Upper lobe of left lung (tissue), 6 donors: ENCODE results near the gene TRAF5. TPM values are rescaled to one million over a fixed set of nuclear protein-coding genes. Genes with fewer than 3 reads are reported as not detected.
A peak's percentile ranks its signal among the peaks of the same experiment; 100 is the strongest.

Experiments used
- ATAC-seq, 2 donors: fragments of 200-7000 bp; cut with Tn5 transposase; one replicate each; pipeline ENCODE4 v1.9.1; 2022; ENCODE audit warnings: mild to moderate bottlenecking in 2 of 2, moderate library complexity in 2 of 2; ENCODE audit not compliant: low FRiP score in 2 of 2
- DNase-seq, 2 donors: peaks; one replicate each; pipeline ENCODE4 v3.0.0-alpha.2; 2019 to 2020
- H3K27ac ChIP-seq, 4 donors: fragments of 200-600 bp; sonication (generic); one replicate each; pipeline ENCODE4 v1.5.1; 2016 to 2019
- H3K27me3 ChIP-seq, 4 donors: fragments of 200-600 bp; sonication (generic); one replicate each; pipeline ENCODE4 v1.5.1; 2017 to 2019
- H3K36me3 ChIP-seq, 4 donors: fragments of 200-600 bp; sonication (generic); one replicate each; pipeline ENCODE4 v1.5.1; 2016 to 2019
- H3K4me1 ChIP-seq, 4 donors: fragments of 200-600 bp; sonication (generic); one replicate each; pipeline ENCODE4 v1.5.1; 2018 to 2019
- H3K4me3 ChIP-seq, 4 donors: fragments of 200-600 bp; sonication (generic); one replicate each; pipeline ENCODE4 v1.5.1; 2017 to 2019; ENCODE audit warnings: mild to moderate bottlenecking in 2 of 4, moderate library complexity in 1 of 4
- H3K9me3 ChIP-seq, 4 donors: fragments of 200-600 bp; sonication (generic); one replicate each; pipeline ENCODE4 v1.5.1; 2018 to 2019
- CTCF ChIP-seq, 6 experiments: fragments of 450-650 bp in 4 of 6; fragments of 200-600 bp in 2 of 6; sonication (generic) in 2 of 6; IDR thresholded peaks; one replicate each; pipeline ENCODE4 v1.5.1; 2016 to 2019; ENCODE audit warnings: antibody characterized with exemption in 6 of 6
- EP300 ChIP-seq, 4 donors: sonication (generic); formaldehyde crosslinking; IDR thresholded peaks; one replicate each; pipeline ENCODE4 v1.5.1; 2017; ENCODE audit warnings: antibody characterized with exemption in 4 of 4, control low read depth in 2 of 4
- POLR2A ChIP-seq, 4 donors: fragments of 450-650 bp; IDR thresholded peaks; one replicate each; pipeline ENCODE4 v1.5.1; 2016 to 2017; ENCODE audit warnings: antibody characterized with exemption in 4 of 4, mild to moderate bottlenecking in 2 of 4
- POLR2AphosphoS5 ChIP-seq, 2 donors: sonication (generic); formaldehyde crosslinking; IDR thresholded peaks; one replicate each; pipeline ENCODE4 v1.5.1; 2017; ENCODE audit warnings: antibody characterized with exemption in 2 of 2
- WGBS, 2 donors: methylation state at CpG; one replicate each; pipeline ENCODE4 v1.1.5; 2017 to 2018; 5-methylcytosine and 5-hydroxymethylcytosine counted together
- total RNA-seq, 6 donors: library from RNA; depleted of rRNA in 4 of 6; stranded (reverse); fragments of >200 nt in 4 of 6; gene quantifications; one replicate each; pipeline versions ENCODE4 v1.1.0 to v1.2.1, GENCODE V29; 2016 to 2021
- donor health status: DM: no; HTN: no; CAD: no; lungs with moderate emphysema.
- donor health status: DM: no; HTN: yes; CAD: no; lungs with severe emphysema.

Gene TRAF5
- 10 to 100 TPM in 3 of 6 donors, 1 to 10 TPM in 3; 4.6 to 13.6 (median 9.5) TPM for total RNA-seq

GRCh38 chr1:211326528-211327345, at the start of gene TRAF5:
TSS of gene TRAF5 (plus strand) at chr1:211326833. CDS start at chr1:211353240, 26,407 bp downstream.
- no peaks in the 10 kb centered on the region for H3K36me3 ChIP-seq
- no peaks in the 10 kb centered on the region for H3K27me3 ChIP-seq
- DNase-seq (peak; percentile 36 to 94), ATAC-seq (peak in 1 of 2 donors; percentile 89)
- H3K27ac ChIP-seq: peak within 1 kb of the TSS; percentile 62 to 87 (median 80)
- no peaks in the 10 kb centered on the region for H3K9me3 ChIP-seq
- TF ChIP-seq POLR2AphosphoS5 (IDR thresholded peaks at IDR 0.05) (no peak), POLR2A (IDR thresholded peaks at IDR 0.05) (peak in 1 of 4 donors; percentile 17)
- 0% methylated on average over 8 to 29 of the region's 91 CpGs for WGBS, 2 donors
- H3K4me1 ChIP-seq: peaks cover 10 to 24% (median 11%) of the 10 kb centered on the region in 4 donors
- peak within 1 kb of the TSS; percentile 73 to 90 (median 80) for H3K4me3 ChIP-seq

GRCh38 chr1:211279340-211279739, 47.3 kb upstream of the TRAF5 start:
- Histone ChIP-seq H3K27me3 (no peaks in the 10 kb centered on the region), H3K36me3 (peaks cover 14 to 95% (median 29%) of the 10 kb centered on the region in 4 donors), H3K27ac (no peak overlapping the region), H3K4me3 (no peak overlapping the region), H3K4me1 (peaks cover 0 to 9% (median 4%) of the 10 kb centered on the region in 4 donors), H3K9me3 (no peaks in the 10 kb centered on the region)
- TF ChIP-seq POLR2AphosphoS5 (IDR thresholded peaks at IDR 0.05): no peak
- TF ChIP-seq EP300 (IDR thresholded peaks at IDR 0.05): no peak
- no peak for TF ChIP-seq CTCF (IDR thresholded peaks at IDR 0.05)
- no peak for TF ChIP-seq POLR2A (IDR thresholded peaks at IDR 0.05)
- DNase-seq (no peak), ATAC-seq (no peak)
- 0 to 35% methylated on average over 1 of the region's 1 CpG for WGBS, 2 donors

GRCh38 chr1:211280910-211281309, 45.7 kb upstream of the TRAF5 start:
- no peak overlapping the region for H3K27ac ChIP-seq
- no peak for ATAC-seq
- peaks cover 10 to 83% (median 29%) of the 10 kb centered on the region in 4 donors for H3K36me3 ChIP-seq
- DNase-seq: no peak
- peaks cover 0 to under 1% (median 0%) of the 10 kb centered on the region in 4 donors for H3K4me1 ChIP-seq
- H3K4me3 ChIP-seq: no peak overlapping the region
- H3K27me3 ChIP-seq: no peaks in the 10 kb centered on the region
- no peaks in the 10 kb centered on the region for H3K9me3 ChIP-seq
- WGBS, 2 donors: 92 to 97% methylated on average over 4 of the region's 4 CpGs
- TF ChIP-seq CTCF (IDR thresholded peaks at IDR 0.05): no peak
- no peak for TF ChIP-seq POLR2A (IDR thresholded peaks at IDR 0.05)
- no peak for TF ChIP-seq POLR2AphosphoS5 (IDR thresholded peaks at IDR 0.05)
- no peak for TF ChIP-seq EP300 (IDR thresholded peaks at IDR 0.05)

- H3K36me3 ChIP-seq: peaks cover 10 to 82% (median 30%) of the 10 kb centered on the region in 4 donors
- no peak overlapping the region for H3K4me3 ChIP-seq
- H3K27ac ChIP-seq: no peak overlapping the region
- no peaks in the 10 kb centered on the region for H3K27me3 ChIP-seq
- H3K4me1 ChIP-seq: no peaks in the 10 kb centered on the region
- no peak for ATAC-seq
- no peak for TF ChIP-seq CTCF (IDR thresholded peaks at IDR 0.05)
- TF ChIP-seq POLR2A (IDR thresholded peaks at IDR 0.05): no peak
- TF ChIP-seq POLR2AphosphoS5 (IDR thresholded peaks at IDR 0.05): no peak
- no peak for TF ChIP-seq EP300 (IDR thresholded peaks at IDR 0.05)
- no peak for DNase-seq
- no peaks in the 10 kb centered on the region for H3K9me3 ChIP-seq
- 80% methylated on average over 6 of the region's 6 CpGs for WGBS, 2 donors
Measured at GRCh38 chr1:211281320-211282022, 45.2 kb upstream of the TRAF5 start.

GRCh38 chr1:211282023-211282373, 44.6 kb upstream of the TRAF5 start:
- Histone ChIP-seq H3K9me3 (no peaks in the 10 kb centered on the region), H3K4me3 (no peak overlapping the region), H3K36me3 (peaks cover 13 to 82% (median 30%) of the 10 kb centered on the region in 4 donors), H3K27me3 (no peaks in the 10 kb centered on the region), H3K27ac (no peak overlapping the region), H3K4me1 (peaks cover 0 to 2% (median 0%) of the 10 kb centered on the region in 4 donors)
- DNase-seq (no peak), ATAC-seq (no peak)
- TF ChIP-seq POLR2AphosphoS5 (IDR thresholded peaks at IDR 0.05) (no peak), POLR2A (IDR thresholded peaks at IDR 0.05) (no peak), EP300 (IDR thresholded peaks at IDR 0.05) (no peak)
